NCI-H1105 (cell line): ENCODE measurements around the gene ENPP7.

Source experiments
- DNase-seq: peaks from one replicate; lab custom pipeline; 2025; lab: John Stamatoyannopoulos, UW

Gene ENPP7

DNA sequence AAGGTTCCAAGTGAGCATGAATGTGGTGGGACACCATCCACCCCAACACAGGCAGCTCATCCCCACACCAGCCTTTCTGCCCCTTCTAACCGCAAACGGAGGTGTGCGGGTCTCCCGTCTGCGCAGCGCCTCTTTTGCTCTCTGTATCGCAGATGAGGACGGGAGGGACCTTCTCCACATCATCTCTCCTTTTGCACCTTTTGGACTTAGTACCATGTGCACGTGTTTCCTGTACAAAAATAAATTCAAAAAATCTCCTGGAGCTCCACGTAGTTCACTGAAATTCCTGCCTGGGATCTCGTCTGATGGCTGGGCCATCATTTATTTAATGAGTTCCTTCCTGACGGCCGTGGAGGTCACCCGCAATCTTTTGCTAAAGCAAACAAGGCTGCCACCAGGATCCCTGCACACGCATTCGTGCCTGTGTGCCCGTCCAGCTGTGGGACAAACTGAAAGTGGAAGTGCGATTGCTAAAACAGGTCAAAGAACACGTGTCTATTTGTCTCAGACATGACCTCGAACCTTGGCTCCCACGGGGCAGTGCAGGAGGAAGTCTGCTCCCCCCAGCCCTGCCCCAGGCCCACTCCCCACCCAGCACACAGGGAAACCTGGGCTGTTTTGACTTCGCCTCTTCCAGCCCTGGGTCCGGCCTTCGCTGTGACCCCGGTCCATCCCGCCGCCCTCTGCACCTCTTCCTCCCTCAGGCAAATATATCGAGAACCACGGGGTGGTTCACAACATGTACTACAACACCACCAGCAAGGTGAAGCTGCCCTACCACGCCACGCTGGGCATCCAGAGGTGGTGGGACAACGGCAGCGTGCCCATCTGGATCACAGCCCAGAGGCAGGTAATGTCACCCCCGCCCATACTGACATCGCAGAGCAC lies 2.3 kb downstream of the ENPP7 start:
- no peak for DNase-seq

DNA sequence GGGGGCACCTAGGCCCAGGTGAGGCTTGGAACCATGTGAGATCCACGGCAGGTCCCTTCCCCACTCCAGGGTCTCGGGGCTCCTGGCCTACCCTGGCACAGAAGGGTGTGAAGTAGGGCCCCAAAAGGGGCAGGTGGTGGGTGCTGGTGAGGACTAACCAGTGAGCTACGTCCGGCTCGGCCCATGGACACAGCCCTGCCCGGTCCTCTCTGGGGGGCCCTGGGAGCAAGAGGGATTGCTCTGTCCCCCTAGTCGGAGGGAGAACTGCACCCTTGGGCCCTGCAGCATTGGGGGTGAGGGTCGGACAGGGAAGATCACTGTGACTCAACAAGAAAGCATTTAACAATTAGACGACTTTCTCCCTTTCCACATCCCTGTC lies 2.9 kb downstream of the ENPP7 start:
- no peak for DNase-seq

- DNase-seq: no peak
Measured at GRCh38 chr17:79735096-79735495, 4.4 kb downstream of the ENPP7 start.

GRCh38 chr17:79737046-79737921 lies 6.5 kb downstream of the ENPP7 start:
- DNase-seq: no peak

DNA sequence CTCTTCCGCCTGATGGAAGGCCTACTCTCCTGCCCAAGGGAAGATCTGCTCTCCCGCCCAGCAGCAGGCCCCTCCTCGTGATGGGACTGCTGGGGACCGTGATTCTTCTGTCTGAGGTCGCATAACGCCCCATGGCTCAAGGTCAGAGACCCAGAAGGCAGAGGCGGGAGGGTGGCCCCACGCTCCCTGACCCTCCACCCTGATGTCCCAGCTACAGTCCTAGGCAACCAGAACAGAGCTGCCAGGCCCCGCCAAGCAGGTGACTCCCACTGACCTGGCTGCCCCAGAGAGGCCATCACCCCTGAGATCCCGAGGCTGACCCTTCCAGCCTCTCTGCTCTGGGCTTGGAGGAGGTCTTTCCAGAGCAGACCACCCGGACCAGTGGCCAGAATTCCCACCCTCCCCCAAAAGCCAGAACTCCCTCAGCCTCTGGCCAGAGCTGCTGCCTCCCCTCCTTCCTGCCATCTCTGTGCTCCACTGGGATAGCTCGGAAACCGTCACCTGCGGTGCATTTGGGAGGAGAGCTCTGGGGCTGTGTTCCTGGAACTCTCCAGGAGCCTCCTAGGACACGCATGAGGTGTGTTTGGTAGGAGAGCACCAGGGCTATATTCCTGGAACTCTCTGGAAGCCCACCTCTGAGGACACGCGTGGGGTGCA lies 7.3 kb downstream of the ENPP7 start:
- DNase-seq: no peak

GRCh38 chr17:79738643-79739042 lies 7.9 kb downstream of the ENPP7 start:
- DNase-seq: no peak

- no peak for DNase-seq
Measured at GRCh38 chr17:79739148-79740062, 8.7 kb downstream of the ENPP7 start.

DNA sequence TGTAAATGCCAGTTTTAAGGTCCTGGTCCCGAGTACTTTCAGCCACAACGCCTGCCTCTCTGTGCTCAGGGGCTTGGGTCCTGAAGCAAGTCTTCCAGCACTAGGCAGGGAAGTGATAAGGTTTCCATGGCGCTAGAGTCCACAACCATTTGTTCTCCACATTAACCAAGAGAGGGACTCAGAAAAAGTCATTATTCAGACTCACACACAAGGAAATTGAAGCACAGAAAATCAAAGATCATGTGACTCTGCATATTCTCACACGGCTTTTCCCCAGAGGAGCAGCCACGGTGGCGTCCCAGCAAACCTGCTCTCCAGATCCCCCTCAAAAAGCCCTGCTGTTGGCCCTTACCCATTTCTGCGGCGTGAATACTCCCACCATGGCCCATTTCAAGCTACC lies 9.7 kb downstream of the ENPP7 start:
- DNase-seq: no peak

GRCh38 chr17:79741401-79741750 lies 10.6 kb downstream of the ENPP7 start:
- no peak for DNase-seq

GRCh38 chr17:79741751-79742588 lies 11.2 kb downstream of the ENPP7 start:
- DNase-seq: peak; percentile 38

DNA sequence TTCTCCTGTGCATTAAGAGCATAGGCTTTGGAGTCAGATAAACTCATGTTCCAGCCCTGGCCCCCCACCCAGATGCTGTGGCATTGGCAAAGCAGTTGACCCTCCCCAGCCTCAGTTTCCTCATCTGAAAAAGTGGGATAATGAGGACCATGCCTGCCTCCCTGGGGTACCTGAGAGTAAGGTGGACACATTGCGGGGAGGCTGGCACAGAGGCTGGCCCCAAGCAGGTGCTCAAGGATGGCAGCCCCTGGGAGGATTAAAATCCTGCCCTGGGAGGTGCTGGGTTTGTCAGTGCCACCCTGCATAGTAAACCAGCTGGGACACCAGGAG lies 11.8 kb downstream of the ENPP7 start:
- no peak for DNase-seq

DNA sequence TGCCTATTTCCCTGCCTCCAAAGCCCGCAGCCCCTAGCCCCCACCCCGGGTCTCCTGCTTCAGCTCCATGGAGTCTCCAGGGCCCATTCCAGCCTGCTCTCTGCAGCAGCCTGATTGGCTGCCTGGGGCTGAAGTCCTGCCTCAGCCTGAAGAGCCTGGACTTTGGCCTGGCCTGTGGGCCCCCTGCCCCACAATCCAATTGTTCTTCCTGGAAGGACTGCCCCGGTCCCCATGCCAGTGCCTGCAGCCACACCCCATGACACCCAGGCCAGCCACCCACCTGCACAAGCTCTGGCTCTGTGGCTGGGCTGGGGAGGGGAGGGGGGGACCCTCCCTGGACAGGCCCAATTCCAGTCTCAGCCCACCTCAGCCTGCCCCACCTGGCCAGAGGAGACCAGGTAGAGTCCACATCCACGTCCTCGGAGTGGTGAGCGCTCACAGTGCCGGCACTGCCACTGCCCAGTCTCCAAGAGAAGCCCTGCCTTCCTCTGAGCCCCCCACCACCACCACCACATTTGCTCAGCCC lies 12.3 kb downstream of the ENPP7 start:
- DNase-seq: no peak

- no peak for DNase-seq
Measured at GRCh38 chr17:79743614-79744013, 12.9 kb downstream of the ENPP7 start.

DNA sequence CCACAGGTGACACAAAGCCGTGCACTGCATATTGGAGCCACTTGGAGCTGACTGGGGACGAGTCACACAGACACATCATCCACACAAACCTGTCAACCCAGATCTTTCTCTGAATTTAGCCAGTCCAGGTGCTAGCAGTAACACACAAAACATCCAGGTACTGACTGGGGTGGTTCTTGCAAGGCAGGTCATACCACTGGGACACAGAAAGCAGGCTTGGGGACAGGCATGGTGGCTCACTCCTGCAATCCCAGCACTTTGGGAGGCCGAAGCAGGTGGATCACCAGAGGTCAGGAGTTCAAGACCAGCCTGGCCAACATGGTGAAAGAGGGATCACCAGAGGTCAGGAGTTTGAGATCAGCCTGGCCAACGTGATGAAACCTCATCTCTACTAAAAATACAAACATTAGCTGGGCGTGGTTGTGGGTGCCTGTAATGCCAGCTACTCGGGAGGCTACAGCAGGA lies 14.9 kb downstream of the ENPP7 start:
- no peak for DNase-seq

GRCh38 chr17:79746889-79747507 lies 16.3 kb downstream of the ENPP7 start:
- DNase-seq: no peak

GRCh38 chr17:79747508-79748294 lies 17.0 kb downstream of the ENPP7 start:
- peak; percentile 59 for DNase-seq

DNA sequence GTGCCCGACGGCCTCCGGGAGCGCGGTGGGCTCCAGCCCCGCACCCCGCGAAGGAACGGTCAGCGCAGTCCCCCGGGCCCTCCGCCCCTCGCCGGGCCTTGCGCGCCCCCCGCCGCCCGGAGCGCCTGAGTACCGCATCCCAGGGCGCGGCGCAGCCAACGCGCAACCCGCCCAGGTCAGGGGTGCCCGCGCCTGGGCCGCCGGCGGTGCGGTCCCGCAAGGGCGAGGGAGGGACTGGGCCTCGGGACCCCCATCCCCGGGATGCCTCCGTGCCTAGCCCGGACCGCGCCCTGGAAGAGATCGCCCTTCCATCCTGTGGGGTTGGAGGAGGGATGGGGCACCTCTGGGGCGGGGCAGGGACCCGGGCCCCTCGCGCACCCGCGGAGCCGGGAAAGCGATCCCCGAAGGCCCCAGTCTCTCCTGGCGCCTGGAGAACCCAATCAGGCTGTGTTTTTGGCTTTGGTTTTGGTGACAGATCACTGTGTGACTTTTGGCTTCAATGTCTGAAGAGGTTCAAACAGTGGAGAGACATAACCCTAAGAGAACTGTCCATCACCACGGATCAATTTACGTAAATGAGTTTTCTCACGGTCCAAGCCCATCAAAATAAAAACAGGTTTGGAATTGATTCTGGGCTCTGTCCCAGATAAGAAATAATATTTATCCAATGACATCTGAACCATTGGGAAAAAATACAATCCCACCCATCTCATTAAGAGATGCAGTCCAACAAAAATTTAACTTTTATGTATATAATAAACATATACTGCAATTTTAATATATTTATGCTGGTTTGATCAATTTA lies 17.8 kb downstream of the ENPP7 start:
- DNase-seq: no peak

- DNase-seq: no peak
Measured at GRCh38 chr17:79749156-79749815, 18.5 kb downstream of the ENPP7 start.
